GM19397 (cell line): ENCODE data around the gene PDIA2.

ENCODE experiments used
- ATAC-seq: cut with Tn5 transposase; IDR thresholded peaks from one replicate; pipeline ENCODE4 v1.9.1; 2021; ENCODE audit warnings: mild to moderate bottlenecking, moderate library complexity; ENCODE audit not compliant: unreplicated experiment

PDIA2 gene

GRCh38 chr16:296276-296675 is 13.3 kb downstream of the PDIA2 start:
- no peak for ATAC-seq

GRCh38 chr16:296806-297510 is 14.0 kb downstream of the PDIA2 start:
- ATAC-seq, result no peak

DNA sequence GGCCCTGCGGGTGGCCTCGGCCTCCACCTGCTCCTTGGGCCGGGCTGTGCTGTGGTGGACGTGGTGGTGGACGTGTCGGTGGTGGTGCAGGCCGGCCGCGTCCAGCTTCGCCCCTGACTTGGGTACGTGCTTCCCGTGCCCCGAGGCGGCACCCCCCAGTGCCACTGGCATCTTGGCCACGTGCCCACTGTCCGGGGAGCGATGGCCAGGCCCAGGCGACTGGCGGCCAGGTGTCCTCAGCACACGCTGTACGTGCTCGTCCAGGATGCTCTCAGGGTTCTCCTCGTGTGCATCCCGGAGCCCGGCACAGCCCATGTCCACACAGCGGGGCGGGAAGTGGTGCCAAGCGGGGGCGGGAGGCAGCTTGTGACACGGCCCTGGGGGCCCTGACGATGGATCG is 14.9 kb downstream of the PDIA2 start:
- ATAC-seq, result no peak

- ATAC-seq, result no peak
These were observed 18.3 kb downstream of the PDIA2 start for GRCh38 chr16:301235-301634.

- no peak for ATAC-seq
These were observed 19.0 kb downstream of the PDIA2 start for GRCh38 chr16:301950-302349.

DNA sequence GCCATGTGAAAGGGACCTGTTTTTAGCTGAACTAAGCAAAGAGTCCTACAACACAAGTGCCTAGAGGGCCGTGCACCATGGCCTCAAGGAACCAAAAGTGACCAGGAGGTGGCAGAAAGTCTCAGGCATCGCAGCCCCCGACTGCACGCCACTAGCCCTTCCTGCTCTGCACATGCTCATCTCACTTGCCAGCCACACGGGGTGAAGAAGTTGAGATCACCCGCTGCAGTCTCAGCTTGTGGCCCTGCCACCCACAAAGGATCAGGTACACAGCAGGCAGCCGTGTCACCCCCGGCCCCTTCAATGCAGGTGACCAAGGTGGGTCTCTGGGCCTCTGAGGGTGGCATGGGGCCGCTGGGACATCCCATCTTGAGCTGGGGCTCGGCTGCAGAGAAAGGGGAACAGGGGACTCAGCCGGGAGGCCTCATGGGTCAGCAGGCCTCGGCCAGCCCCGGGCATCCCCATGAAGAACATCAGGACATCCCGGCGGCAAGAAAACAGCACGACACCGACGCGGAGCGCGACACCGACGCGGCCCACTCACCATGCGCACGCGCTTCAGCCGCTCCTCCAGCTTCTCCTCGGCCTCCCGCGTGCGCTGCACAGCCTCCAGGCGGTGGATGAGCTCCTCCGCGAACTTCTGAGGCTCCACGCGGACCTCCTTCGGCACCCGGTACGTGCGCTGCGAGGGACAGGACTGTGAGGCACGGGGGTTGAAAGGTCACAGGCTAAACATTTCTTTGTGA is 21.0 kb downstream of the PDIA2 start:
- no peak for ATAC-seq

DNA sequence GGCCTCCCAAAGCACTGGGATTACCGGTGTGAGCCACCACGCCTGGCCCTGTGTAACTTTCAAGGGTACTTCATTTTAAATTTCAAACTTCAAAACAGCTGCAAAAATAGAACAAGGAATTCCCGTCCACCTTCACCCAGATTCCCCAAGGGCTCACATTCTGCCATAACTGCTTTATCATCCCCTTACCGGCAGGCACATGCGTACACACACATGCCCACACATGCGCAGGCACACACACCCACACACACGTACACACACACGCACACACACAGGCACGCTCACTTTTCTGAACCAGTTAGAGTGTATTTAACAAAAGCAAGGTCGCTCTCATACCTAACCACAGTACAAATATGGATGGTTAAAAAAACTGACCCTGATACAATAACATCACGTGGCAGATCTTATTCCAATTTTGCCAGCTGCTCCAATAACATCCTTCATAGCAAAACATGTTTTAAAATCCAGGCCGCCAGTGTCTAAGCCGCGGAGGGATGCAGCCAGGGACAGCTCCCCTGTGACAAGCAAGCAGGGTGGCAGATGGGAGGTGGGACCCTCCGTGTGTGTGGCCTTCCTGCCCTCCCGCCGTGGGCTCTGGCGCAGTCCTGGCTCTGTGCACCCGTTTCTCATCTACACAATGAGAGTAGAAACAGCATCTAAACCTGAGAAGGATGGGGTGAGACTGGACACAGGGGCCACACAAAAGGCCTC is 23.1 kb downstream of the PDIA2 start:
- no peak for ATAC-seq

GRCh38 chr16:306911-307370 is 24.0 kb downstream of the PDIA2 start:
- ATAC-seq, result no peak

DNA sequence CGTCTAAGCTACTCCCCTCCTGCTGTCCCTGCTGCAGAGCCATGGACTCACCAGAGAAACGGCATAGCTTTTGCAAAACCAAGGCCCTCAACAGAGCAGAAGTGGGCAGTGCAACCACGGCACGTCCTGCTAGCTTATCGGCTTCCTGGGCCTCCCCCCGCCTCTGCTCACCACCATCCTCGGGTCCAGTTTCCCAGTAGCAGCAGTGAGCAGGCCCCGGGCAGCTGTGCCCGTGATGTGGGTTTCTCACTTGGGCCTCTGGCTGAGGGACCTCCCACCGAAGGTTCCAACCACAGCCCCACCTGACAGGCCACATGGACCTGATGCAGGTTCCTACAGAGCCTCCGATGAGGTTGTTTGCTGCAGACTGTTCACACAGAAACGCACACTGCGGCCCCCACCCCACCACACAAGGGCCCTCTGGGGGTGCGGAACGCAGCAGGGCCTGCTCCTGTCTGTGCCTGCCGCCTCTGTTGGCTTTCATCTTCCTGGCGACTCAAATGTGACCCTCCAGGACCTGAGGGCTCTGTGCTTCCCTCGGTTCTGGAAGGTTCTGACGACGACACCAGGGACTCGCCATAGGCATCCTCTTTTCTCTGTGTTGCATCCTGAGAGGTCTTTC is 24.8 kb downstream of the PDIA2 start:
- ATAC-seq, result no peak

DNA sequence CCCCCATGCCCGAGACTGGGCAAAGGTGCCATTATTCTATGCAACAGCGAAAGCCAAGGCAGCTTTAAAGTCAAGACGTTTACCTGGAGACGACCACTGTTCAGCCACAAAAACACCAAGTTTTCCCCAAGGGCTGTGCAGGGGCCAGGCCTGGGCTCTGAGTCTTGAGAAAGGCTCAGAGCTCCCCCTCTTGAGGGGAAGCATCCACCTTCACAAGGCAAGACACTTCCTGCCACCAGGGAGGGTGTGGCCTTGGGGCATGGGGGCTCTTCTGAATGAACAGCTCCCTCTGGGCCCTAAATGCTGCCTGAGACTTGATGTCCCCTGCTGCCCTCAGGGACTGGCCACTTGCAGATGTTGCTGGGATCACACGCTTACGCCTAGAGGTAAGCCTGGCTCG is 26.5 kb downstream of the PDIA2 start:
- ATAC-seq, result no peak

- no peak for ATAC-seq
These were observed 28.8 kb downstream of the PDIA2 start for GRCh38 chr16:311725-312124.

GRCh38 chr16:314351-314750 is 31.4 kb downstream of the PDIA2 start:
- no peak for ATAC-seq

- no peak for ATAC-seq
These were observed 31.9 kb downstream of the PDIA2 start for GRCh38 chr16:314795-315299.

DNA sequence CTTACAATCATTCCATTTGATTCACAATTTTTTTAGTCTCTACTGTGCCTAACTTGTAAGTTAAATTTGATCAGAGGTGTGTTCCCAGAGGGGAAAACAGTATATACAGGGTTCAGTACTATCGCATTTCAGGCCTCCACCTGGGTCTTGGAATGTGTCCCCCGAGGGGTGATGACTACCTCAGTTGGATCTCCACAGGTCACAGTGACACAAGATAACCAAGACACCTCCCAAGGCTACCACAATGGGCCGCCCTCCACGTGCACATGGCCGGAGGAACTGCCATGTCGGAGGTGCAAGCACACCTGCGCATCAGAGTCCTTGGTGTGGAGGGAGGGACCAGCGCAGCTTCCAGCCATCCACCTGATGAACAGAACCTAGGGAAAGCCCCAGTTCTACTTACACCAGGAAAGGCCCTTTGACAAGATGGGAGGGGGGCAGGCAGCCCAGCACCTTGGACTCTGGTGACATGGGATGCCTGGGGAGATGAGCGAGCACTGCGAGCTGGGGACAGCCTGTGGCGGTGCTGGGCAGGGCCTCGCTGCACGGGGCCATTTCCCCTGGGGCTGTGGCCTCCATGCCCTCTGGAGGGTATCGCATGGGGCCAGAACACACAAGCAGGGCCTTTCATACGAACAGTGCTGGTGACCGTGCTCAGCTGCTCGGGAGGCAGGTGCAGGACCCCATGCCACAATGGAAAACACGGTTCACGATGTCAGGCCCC is 33.9 kb downstream of the PDIA2 start:
- ATAC-seq, result no peak

GRCh38 chr16:317583-317982 is 34.6 kb downstream of the PDIA2 start:
- no peak for ATAC-seq

DNA sequence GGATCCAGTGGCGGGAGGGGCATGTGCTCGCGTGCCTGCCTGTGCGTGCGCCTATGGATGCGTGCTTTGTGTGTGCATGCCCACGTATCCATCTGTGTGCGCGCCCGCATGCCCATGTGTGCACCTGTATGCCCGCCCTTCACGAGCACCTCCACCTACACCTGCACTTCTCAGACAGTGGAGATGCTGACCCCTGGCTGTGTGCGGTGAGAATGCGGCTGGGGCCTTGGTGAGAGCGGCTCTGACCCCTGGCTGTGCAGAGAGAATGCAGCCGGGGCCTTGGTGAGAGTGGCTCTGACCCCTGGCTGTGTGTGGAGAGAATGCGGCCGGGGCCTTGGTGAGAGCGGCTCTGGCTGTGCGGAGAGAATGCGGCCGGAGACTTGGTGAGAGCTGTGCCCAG is 35.7 kb downstream of the PDIA2 start:
- ATAC-seq, result no peak

- no peak for ATAC-seq
These were observed 37.2 kb downstream of the PDIA2 start for GRCh38 chr16:320206-320605.

- ATAC-seq, result no peak
These were observed 38.6 kb downstream of the PDIA2 start for GRCh38 chr16:321532-321931.

GRCh38 chr16:322476-323143 is 39.6 kb downstream of the PDIA2 start:
- ATAC-seq, result no peak

GRCh38 chr16:324201-324450 is 41.2 kb downstream of the PDIA2 start:
- no peak for ATAC-seq
